SIG-M5 (cell line): Measurements from ENCODE around the gene SORCS1.

Source experiments
- DNase-seq: peaks from one replicate; lab custom pipeline; 2025; lab: John Stamatoyannopoulos, UW

Gene SORCS1

GRCh38 chr10:107163881-107164861 is at the start of gene SORCS1:
SORCS1 (minus strand) TSS chr10:107164706.
- DNase-seq, result no peak

- no peak for DNase-seq
Observed at GRCh38 chr10:107214261-107214660, 49.8 kb upstream of the SORCS1 start.

DNA sequence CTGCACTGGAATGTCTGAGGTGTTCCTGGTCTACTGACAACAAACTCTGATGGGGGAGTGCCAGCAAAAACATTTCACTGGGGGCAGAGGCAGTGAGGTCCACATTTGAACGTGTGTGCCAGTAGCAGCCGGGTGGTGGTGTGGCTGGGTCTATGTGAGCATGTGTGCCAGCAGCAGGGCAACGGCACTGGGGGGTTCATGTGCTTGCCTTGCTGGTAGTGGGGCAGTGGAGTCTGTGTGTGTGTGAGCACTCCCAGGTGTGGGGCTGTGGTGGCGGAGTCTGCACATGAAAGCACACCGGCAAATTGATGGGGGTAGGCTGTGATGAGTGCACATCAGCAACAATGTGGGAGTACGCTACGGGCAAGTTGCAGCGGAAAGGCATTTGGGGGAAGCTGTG is 49.4 kb upstream of the SORCS1 start:
- DNase-seq, result no peak

DNA sequence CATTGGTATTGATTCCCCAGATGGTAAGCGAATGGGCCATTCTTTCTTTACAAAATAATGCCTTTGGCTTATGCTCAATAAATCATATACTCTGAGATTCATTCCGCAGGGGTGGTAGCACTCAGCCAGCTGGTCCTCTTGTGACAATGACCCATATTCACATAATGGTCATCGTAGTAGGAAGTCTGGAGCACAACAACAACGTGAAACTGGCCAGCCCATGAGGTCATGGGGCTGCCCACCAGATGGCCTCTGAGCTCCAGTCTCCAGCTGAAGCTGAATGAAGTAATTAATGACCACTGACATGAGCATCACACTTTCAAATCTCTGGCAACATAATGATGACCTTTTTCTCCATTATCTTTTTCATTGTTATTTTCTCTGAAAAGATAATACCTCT is 42.3 kb upstream of the SORCS1 start:
- DNase-seq, result no peak

DNA sequence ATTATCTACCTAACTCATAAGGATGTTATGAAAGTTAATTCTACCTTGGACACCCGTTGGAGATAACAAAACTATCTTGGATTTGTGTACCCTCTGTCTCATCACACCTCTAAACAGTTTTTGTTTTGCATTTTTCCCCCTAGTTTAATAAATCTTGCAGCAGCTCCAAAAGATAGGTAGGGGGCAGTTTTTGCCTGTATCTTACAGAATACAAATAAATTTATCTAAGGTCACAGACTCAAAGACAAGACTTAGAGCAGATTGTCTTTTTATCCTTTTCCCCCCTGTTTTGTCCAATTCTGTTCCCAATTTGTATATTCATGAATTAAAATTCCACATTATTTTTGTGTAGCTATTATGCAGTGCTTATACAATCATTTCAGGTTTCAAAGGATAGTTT is 5.0 kb upstream of the SORCS1 start:
- DNase-seq, result no peak

DNA sequence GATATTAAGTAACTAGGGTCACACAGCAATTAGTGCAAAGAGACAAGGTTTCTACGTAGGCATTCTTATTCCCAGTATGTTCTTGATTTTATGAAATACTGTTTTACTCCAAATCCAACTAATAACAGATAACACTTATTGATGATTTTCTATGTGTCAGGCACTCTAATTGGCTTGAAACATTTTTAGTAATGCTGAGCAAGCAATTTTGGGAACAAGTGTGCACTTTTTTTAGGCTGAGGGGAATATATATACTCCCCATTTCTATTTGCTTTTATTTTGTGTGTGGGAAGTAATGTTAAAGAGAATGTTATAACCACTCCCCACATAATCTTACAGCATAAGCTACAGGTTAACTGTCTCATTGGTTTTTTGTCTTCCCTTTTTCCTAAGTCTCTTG is 4.2 kb upstream of the SORCS1 start:
- no peak for DNase-seq

- DNase-seq, result no peak
Observed at GRCh38 chr10:107166403-107166802, 1.9 kb upstream of the SORCS1 start.

DNA sequence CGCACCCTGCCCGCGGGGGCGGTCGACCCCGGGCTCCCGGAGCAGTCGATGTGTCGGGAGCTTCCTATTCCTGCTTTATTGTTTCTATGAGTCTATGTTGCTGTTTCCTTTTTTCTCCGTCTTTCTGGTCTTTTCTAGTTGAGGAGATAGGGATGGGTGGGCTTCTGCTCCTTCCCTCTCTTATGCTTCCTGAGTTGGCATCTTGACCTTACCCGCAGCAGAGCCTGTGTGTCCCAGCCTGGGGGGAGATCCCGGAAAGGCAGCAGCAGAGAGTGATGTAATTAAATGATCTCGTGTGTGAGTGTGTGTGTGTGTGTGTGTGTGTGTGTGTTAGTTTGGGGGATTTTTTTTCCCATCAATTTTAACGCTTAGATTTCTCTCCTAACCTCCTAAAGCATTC is 486 bp upstream of the SORCS1 start:
- DNase-seq, result no peak

GRCh38 chr10:107163076-107163855 is 1.2 kb downstream of the SORCS1 start:
- DNase-seq, result no peak

DNA sequence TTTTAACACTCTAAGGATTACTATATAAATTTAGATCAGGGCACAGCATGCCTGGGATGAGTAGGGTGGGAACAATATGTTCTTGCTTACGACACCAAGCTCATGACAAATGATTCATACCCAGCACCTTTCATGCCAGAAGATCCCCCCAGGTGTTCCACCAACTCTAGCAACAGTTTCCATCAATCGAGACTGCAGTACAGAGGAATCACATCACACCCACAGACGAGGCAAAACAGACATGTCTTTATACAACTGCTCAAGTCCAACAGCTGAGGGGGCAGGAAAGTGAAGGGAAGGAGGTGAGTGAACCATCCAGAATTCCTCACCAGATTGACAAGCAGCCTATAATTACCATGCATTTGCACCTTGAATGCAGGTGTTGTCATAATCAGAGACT is 3.6 kb downstream of the SORCS1 start:
- no peak for DNase-seq

DNA sequence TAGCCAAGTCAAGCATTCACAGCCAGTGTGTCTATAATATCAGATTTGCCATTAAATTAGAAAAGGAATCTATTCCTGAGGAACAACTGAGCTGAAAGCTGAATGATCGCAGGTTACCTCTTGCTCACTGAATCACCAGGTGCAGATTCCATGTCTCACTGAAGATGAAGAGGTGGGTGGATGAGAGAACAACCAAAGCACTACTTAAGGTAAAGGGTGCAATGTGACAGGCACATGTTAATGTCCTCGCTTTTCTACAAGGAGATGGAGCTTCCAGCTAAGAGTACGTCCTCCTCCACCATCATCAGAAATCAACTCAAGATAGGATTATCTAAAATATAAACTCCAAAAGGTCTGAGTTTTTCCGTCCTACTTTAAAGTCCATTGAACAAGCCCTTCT is 4.6 kb downstream of the SORCS1 start:
- DNase-seq, result no peak

DNA sequence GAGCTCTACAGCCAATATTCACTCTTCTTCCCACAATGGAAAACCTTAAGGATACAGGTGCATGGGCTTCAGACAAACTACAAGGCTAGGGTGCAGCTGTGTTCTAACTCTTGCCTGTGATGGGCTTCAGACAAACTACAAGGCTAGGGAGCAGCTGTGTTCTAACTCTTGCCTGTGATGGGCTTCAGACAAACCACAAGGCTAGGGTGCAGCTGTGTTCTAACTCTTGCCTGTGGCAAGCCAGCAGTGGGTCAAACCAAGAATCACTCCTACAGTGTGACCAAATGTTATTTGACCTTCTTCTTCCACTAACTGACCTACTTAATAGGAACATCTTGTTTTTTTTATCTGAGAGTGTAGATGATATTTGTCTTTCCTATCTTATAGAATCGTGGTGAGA is 7.4 kb downstream of the SORCS1 start:
- DNase-seq, result no peak

- no peak for DNase-seq
Observed at GRCh38 chr10:107152087-107152486, 12.4 kb downstream of the SORCS1 start.

- no peak for DNase-seq
Observed at GRCh38 chr10:107148906-107149305, 15.6 kb downstream of the SORCS1 start.

DNA sequence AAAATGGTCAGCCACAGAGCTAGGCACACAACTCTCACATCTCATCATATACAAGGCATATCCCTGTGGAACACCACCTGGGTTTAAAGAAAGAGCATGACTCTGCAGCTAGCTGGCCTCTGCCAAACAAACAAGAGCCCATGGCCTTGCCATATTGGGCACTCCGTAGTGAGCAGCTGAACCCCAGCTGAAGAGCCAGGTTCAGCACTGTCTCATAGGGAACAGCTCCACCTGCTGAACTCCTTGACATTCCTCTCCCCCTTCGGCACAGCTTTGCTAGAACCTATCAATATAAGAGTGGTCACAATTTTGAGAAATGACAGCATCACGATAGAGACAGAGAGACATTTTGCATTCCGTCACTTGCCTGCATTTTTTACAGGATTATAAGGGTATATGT is 20.0 kb downstream of the SORCS1 start:
- DNase-seq, result no peak

DNA sequence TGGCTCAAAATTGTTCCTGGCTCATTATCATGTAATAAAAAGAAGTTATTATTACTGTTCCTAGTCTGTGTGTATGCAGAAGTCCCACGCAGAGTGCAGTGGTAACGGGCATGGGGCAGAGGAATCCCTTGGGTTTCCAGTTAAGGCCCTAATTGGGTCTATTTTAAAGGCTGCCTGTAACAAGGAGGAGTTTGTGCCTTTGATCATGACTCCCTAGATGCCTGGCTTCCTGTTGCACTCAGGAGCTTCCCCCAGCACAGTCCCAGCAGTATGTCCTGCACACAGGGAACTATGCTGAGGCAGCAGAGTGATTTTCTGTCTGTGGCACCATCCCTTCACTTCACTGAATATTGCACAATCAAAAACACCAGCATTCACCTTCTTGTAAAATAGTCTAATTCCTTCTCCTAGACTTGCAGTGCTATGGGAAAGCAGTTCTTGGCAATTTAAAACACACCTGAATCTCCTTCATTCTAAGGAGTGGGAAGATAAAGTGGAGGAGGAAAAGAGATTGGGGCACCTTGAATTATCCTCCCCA is 22.9 kb downstream of the SORCS1 start:
- DNase-seq, result no peak

DNA sequence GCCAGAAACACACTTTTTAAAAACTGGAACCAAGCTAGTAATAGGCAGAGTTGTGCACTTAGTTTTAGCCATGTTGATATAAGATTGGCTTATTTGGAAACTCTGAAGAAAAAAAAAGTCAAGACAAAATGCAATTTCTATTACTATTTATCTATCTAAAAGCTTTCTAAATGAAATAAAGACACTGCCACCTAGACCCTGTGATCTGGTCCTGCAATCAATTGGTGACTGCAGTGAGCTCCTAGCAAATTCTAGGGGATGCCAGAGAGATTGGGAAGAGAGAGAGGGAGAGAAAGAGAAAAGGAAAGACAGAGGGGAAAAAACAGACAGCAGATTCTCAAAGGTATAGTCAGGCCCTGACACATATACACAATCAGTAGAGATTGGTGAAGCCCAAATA is 25.3 kb downstream of the SORCS1 start:
- DNase-seq, result no peak

GRCh38 chr10:107133656-107134055 is 30.9 kb downstream of the SORCS1 start:
- no peak for DNase-seq

DNA sequence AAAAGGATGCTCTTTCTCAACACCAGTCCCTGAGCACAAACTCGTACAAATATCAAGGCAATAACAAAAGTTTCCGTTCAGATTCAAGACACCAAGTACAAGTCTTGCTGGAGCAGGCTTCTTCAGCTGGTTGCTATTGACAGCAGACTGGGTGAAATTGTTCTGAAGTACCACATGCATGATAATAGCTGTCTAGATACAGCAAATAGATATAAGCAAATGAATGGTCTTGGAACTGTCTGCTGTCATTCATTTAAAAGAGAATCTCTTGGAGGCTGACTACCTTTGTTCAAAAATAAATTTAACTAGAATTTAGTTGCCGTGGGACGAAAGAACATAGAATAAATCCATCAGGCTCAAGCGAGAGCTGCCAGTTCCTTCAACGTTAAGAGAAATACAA is 35.5 kb downstream of the SORCS1 start:
- no peak for DNase-seq

DNA sequence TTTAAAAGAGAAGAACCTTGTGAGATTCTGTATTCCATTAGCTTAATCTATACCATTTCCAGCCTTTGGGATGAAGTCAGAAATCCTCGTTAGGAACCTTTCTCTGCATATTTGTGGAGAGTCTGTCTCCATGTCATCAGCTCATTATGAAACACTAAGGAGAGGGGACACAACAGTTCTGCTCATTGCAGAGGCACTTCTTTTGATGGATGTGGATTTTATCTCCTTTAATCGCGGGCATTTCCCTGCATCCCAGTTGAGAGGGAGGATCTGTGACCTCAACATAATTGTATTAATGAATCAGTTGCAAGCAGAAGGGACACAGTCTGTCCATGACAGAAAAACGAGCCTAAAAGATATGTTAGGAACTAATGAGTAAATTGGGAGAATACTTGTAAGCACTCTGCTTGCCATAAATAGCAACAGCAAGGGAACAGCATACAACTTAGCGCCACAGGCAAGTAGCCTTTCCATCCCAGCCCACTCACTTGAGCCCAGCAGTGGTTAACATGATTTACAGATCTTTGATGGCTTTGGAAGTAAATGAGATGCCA is 37.9 kb downstream of the SORCS1 start:
- DNase-seq, result no peak

DNA sequence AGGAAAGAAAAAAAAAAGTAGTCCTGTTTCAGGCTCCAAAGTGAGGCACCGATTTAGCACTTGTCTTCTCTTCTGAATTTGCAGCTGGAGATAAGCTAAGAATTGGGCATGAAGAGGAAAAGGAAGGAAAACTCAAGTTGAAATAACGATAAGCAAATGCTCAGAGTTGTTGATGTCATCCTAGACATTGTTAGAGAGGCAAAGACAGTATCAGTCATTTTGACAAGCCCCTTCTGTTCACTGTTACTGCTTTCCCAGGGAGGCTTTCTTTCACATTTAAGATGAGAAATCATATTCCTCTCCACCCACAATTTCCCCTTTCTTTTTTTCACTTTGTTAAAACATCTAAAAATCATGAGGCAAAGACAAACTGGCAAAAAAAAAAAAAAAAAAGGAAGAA is 41.8 kb downstream of the SORCS1 start:
- no peak for DNase-seq

DNA sequence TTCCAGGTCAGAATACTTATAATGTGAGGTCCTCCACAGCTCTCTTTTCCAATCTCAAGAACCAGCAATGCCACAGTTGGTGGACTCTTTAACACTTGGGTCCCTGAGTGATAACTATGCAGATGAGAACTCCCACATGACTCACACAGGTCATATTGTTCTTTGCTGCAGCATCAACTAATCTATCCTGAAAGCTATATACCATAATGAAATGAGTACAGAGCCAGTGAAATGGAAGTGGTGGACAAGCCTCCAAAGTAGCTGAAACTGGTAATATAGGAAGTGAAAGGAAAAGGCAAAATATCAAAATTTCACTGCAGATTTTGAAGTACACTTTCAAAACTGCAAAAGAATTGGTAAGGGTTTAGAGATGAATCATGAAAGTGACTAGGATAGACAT is 45.6 kb downstream of the SORCS1 start:
- no peak for DNase-seq
